ENCODE data around the gene NDUFA7.

DNA sequence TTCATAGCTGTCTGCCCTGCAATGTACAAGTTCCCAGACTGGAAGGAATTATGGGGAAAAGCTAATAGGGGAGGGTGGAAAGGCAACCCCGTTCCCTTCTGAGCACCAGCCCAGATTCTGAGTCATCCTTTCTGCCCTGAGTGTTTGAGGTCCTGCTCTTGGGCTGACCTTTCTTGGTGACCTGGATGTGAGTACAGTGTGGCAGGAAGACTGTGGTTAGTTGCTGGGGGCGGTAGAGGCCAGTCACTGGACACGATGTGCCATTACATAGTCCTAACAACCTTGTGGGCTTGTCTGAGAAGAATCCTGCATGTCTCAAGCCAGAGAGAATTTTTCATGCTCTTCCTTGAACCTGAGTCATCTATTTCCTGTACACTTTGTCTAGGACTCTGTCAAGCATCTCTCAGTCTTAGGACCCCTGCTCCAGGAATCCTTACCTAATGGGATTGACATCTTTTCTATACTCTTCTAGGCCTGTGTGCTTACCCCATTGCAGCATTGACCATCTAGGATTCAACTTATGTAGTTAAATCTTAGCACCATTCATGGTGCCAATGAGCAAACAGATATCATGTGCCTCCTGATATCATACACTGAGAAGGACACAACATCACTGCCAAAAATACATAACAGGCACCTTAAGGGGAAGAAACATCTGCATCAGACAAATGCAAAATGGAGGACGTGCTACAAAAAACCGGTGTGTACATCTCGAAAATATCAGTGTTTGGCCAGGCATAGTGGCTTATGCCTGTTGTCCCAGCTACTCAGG, 34.6 kb upstream of the NDUFA7 start:
- TF ChIP-seq, protein P1, sequence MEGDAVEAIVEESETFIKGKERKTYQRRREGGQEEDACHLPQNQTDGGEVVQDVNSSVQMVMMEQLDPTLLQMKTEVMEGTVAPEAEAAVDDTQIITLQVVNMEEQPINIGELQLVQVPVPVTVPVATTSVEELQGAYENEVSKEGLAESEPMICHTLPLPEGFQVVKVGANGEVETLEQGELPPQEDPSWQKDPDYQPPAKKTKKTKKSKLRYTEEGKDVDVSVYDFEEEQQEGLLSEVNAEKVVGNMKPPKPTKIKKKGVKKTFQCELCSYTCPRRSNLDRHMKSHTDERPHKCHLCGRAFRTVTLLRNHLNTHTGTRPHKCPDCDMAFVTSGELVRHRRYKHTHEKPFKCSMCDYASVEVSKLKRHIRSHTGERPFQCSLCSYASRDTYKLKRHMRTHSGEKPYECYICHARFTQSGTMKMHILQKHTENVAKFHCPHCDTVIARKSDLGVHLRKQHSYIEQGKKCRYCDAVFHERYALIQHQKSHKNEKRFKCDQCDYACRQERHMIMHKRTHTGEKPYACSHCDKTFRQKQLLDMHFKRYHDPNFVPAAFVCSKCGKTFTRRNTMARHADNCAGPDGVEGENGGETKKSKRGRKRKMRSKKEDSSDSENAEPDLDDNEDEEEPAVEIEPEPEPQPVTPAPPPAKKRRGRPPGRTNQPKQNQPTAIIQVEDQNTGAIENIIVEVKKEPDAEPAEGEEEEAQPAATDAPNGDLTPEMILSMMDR (IDR thresholded peaks at IDR 0.05) = no peak
- TF ChIP-seq POLR2A (IDR thresholded peaks at IDR 0.05) = no peak

Measured in esophagus squamous epithelium (tissue), 4 donors.